DOHH2 (cell line): Measurements from ENCODE around the gene DNMT3A.
"Not testable (repeated sequence)": the region's sequence is repeated elsewhere in the genome, so short reads cannot be mapped to it uniquely, and the experiment has no call there.

ENCODE experiments used
- H3F3A ChIP-seq: fragments of 200-600 bp; sonication (generic), shearing (Covaris generic); 2 replicates; pipeline ENCODE4 v1.6.0; 2016; ENCODE audit warnings: antibody characterized with exemption, mild to moderate bottlenecking; ENCODE audit not compliant: control insufficient read depth, insufficient read depth
- H3K27ac ChIP-seq: fragments of 200-600 bp; sonication (generic); 2 replicates; pipeline ENCODE4 v1.5.1; 2014; ENCODE audit warnings: low read depth, mild to moderate bottlenecking, low read length, moderate library complexity
- H3K27me3 ChIP-seq: fragments of 200-600 bp; sonication (generic); 2 replicates; pipeline ENCODE4 v1.6.1; 2014; ENCODE audit warnings: mild to moderate bottlenecking, low read length, mixed read lengths; ENCODE audit not compliant: control insufficient read depth
- H3K36me3 ChIP-seq: fragments of 200-600 bp; sonication (generic); 2 replicates; pipeline ENCODE4 v1.6.1; 2014; ENCODE audit warnings: mild to moderate bottlenecking, low read length, moderate library complexity, mixed read lengths; ENCODE audit not compliant: control insufficient read depth
- H3K4me1 ChIP-seq: fragments of 200-600 bp; sonication (generic); 2 replicates; pipeline ENCODE4 v1.6.1; 2014; ENCODE audit warnings: mild to moderate bottlenecking, low read length, mixed read lengths; ENCODE audit not compliant: control insufficient read depth
- H3K4me2 ChIP-seq: fragments of 200-600 bp; sonication (generic); 2 replicates; pipeline ENCODE4 v1.6.0; 2014; ENCODE audit warnings: mild to moderate bottlenecking, low read length, moderate library complexity
- H3K4me3 ChIP-seq: fragments of 200-600 bp; sonication (generic); 2 replicates; pipeline ENCODE4 v1.5.1; 2014; ENCODE audit warnings: mild to moderate bottlenecking, low read length, mixed read lengths
- H3K79me2 ChIP-seq: fragments of 200-600 bp; sonication (generic); 2 replicates; pipeline ENCODE4 v1.6.1; 2014; ENCODE audit warnings: mild to moderate bottlenecking, low read length, mixed read lengths; ENCODE audit not compliant: control insufficient read depth
- H3K9me2 ChIP-seq: fragments of 200-600 bp; sonication (generic); replicated peaks from 2 replicates; pipeline ENCODE4 v1.6.1; 2014; ENCODE audit warnings: mild to moderate bottlenecking, low read length, mixed read lengths; ENCODE audit not compliant: control insufficient read depth
- H3K9me3 ChIP-seq: fragments of 200-600 bp; sonication (generic); 2 replicates; pipeline ENCODE4 v1.6.1; 2014; ENCODE audit warnings: antibody characterized with exemption, low read length, mixed read lengths; ENCODE audit not compliant: control insufficient read depth, insufficient read depth
- H4K20me1 ChIP-seq: fragments of 200-600 bp; sonication (generic); 2 replicates; pipeline ENCODE4 v1.6.0; 2014; ENCODE audit warnings: low read depth, mild to moderate bottlenecking, antibody characterized with exemption, low read length, moderate library complexity; ENCODE audit not compliant: control insufficient read depth, insufficient read depth
- EZH2phosphoT487 ChIP-seq: fragments of 200-600 bp; sonication (generic); IDR thresholded peaks from 2 replicates; pipeline ENCODE4 v1.6.1; 2017; ENCODE audit warnings: borderline replicate concordance, mild to moderate bottlenecking, antibody characterized with exemption, low read length, moderate library complexity, mixed read lengths
- TF ChIP-seq, protein P1 (sequence below): fragments of 200-600 bp; sonication (generic); IDR thresholded peaks from one replicate; pipeline ENCODE4 v1.5.1; 2014; ENCODE audit warnings: antibody characterized with exemption, mild to moderate bottlenecking, low read depth, low read length; ENCODE audit not compliant: poor library complexity, severe bottlenecking

Gene DNMT3A

DNA sequence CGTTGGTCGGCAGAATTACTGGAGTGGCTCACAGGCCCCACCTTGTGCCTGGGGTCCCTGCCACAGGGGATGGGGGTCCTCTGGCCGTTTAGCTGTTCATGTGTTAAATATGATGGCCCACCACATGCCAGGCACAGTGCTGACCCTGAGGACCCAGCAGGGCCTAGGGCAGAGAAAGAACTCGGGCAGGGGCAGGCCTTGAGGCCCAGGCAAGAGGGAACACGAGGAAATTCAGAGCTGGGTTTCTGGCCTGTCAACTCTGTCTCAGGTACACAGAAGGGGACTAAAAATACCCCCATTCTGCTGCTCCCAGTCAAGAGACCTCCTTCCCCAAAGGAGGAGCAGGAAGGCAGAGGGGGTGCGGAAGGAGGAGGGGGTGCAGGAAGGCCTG, 66.2 kb downstream of the DNMT3A start:
- Histone ChIP-seq H3K9me3 (no peaks in the 10 kb centered on the region), H4K20me1 (peaks cover 4% of the 10 kb centered on the region; the same call in 1 of the 2 replicates), H3K36me3 (no peaks in the 10 kb centered on the region), H3K4me1 (peaks cover 62% of the 10 kb centered on the region), H3K4me3 (no peak overlapping the region), H3K27me3 (peaks cover 9% of the 10 kb centered on the region), H3K9me2 (no peaks in the 10 kb centered on the region), H3F3A (no peaks in the 10 kb centered on the region), H3K4me2 (peak overlapping the region; percentile 28; the same call in 1 of the 2 replicates), H3K27ac (no peak overlapping the region), H3K79me2 (no peaks in the 10 kb centered on the region)
- TF ChIP-seq, protein P1, sequence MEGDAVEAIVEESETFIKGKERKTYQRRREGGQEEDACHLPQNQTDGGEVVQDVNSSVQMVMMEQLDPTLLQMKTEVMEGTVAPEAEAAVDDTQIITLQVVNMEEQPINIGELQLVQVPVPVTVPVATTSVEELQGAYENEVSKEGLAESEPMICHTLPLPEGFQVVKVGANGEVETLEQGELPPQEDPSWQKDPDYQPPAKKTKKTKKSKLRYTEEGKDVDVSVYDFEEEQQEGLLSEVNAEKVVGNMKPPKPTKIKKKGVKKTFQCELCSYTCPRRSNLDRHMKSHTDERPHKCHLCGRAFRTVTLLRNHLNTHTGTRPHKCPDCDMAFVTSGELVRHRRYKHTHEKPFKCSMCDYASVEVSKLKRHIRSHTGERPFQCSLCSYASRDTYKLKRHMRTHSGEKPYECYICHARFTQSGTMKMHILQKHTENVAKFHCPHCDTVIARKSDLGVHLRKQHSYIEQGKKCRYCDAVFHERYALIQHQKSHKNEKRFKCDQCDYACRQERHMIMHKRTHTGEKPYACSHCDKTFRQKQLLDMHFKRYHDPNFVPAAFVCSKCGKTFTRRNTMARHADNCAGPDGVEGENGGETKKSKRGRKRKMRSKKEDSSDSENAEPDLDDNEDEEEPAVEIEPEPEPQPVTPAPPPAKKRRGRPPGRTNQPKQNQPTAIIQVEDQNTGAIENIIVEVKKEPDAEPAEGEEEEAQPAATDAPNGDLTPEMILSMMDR = no peak

DNA sequence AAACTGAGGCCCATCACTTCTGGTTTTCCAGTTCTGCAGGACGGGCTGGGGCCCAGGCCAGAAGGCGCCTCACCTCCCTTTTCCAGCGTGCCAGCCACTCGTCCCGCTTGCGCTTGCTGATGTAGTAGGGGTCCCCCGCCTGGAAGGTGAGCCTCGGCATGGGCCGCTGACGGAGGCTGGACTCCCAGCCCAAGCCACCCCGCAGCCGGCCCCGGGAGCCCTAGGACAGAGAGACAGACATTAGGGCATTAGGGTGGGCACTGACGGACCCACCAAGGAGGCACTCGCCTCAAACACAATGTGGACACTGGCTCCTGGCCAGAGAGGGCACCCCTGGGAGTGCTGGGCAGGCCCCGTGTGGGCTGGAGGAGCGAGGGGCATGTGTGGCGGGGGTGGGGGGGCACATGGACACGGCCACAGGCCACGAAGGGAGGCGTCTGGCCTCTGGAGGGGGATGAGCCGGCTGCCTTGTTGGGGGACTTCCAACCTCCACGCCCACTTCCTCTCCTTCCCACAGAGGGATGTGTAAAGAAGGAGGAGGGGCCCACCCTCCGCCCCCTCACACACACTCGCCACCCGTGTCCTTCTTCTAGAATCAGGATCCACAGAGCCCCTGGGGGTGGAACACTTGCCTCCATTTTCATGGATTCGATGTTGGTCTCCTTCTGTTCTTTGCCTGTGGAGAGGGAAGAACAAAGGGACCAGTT, 66.7 kb downstream of the DNMT3A start:
- Histone ChIP-seq H4K20me1 (peaks cover 4% of the 10 kb centered on the region; the same call in 1 of the 2 replicates), H3K36me3 (no peaks in the 10 kb centered on the region), H3K27ac (no peak overlapping the region), H3K27me3 (peaks cover 9% of the 10 kb centered on the region), H3K4me3 (no peak overlapping the region), H3K9me2 (no peaks in the 10 kb centered on the region), H3K79me2 (no peaks in the 10 kb centered on the region), H3F3A (no peaks in the 10 kb centered on the region), H3K4me1 (peaks cover 58% of the 10 kb centered on the region), H3K4me2 (peak overlapping the region; percentile 28; the same call in 1 of the 2 replicates), H3K9me3 (no peaks in the 10 kb centered on the region)
- TF ChIP-seq EZH2phosphoT487 = no peak
- TF ChIP-seq, protein P1 = no peak

DNA sequence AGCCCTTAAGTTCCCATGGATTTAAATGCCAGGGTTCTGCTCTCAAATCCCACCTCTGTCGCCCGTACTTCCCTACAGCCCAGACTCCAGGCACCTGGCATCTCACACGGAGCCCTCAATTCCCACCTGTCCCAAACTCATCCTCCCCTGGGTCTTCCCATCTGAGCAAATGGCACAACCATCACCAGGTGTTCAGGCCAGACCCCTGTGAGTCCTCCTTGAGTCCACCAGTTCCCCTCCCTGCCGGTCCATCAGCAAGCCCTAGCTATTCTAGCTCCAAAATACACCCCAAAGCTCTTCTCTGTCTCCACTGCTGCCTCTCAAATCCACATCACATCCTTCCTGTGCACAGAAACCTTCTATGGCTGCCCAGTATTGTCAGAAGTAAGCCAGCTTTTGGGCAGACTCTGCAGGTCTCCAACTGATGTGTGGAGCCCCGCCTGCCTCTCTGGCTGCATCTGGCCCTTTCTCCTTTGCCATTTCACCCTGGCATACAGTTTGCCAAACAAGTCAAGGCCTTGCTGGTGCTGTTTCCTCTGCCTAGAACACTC, 67.7 kb downstream of the DNMT3A start:
- Histone ChIP-seq H3K27ac (no peak overlapping the region), H3K4me3 (no peak overlapping the region), H3K4me2 (no peak overlapping the region), H3K9me2 (no peaks in the 10 kb centered on the region), H3K27me3 (peaks cover 9% of the 10 kb centered on the region), H3K9me3 (no peaks in the 10 kb centered on the region), H3K36me3 (no peaks in the 10 kb centered on the region), H3K4me1 (peaks cover 49% of the 10 kb centered on the region), H4K20me1 (peaks cover 4% of the 10 kb centered on the region; the same call in 1 of the 2 replicates), H3K79me2 (no peaks in the 10 kb centered on the region), H3F3A (no peaks in the 10 kb centered on the region)
- TF ChIP-seq, protein P1 = no peak
- TF ChIP-seq EZH2phosphoT487 = no peak

- H4K20me1 ChIP-seq, H3K27ac ChIP-seq, H3K9me3 ChIP-seq, H3K27me3 ChIP-seq, H3K9me2 ChIP-seq, H3F3A ChIP-seq, H3K4me2 ChIP-seq, H3K4me3 ChIP-seq, H3K79me2 ChIP-seq, H3K36me3 ChIP-seq: not testable (repeated sequence)
- H3K4me1 ChIP-seq = peaks cover 42% of the 10 kb centered on the region
Measured at GRCh38 chr2:25272705-25273104, 69.0 kb downstream of the DNMT3A start.
